ENCODE results near the gene ABLIM2.

- no peak for TF ChIP-seq EZH2 (IDR thresholded peaks at IDR 0.05; ENCODE audit: borderline replicate concordance, low read length)
- TF ChIP-seq, protein P1, sequence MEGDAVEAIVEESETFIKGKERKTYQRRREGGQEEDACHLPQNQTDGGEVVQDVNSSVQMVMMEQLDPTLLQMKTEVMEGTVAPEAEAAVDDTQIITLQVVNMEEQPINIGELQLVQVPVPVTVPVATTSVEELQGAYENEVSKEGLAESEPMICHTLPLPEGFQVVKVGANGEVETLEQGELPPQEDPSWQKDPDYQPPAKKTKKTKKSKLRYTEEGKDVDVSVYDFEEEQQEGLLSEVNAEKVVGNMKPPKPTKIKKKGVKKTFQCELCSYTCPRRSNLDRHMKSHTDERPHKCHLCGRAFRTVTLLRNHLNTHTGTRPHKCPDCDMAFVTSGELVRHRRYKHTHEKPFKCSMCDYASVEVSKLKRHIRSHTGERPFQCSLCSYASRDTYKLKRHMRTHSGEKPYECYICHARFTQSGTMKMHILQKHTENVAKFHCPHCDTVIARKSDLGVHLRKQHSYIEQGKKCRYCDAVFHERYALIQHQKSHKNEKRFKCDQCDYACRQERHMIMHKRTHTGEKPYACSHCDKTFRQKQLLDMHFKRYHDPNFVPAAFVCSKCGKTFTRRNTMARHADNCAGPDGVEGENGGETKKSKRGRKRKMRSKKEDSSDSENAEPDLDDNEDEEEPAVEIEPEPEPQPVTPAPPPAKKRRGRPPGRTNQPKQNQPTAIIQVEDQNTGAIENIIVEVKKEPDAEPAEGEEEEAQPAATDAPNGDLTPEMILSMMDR (conservative IDR thresholded peaks at IDR 0.05 in 1 of 2, IDR thresholded peaks at IDR 0.05 in 1 of 2; ENCODE audit: extremely low read depth in 1 of 2, insufficient read depth in 1 of 2, low read depth in 1 of 2, low read length in 2 of 2): no peak
Measured at GRCh38 chr4:8082517-8083055, 76.0 kb downstream of the ABLIM2 start.

All from mammary epithelial cell (primary cell).